Central memory CD4-positive, alpha-beta T cell (primary cell): ENCODE results near the gene ARMC6.
A peak's percentile ranks its signal among the peaks of the same experiment; 100 is the strongest.
"Not testable (repeated sequence)": the region's sequence is repeated elsewhere in the genome, so short reads cannot be mapped to it uniquely, and the experiment has no call there.

ENCODE experiments used
- DNase-seq: peaks from one replicate; pipeline ENCODE4 v3.0.0; 2022

The ARMC6 gene

DNA sequence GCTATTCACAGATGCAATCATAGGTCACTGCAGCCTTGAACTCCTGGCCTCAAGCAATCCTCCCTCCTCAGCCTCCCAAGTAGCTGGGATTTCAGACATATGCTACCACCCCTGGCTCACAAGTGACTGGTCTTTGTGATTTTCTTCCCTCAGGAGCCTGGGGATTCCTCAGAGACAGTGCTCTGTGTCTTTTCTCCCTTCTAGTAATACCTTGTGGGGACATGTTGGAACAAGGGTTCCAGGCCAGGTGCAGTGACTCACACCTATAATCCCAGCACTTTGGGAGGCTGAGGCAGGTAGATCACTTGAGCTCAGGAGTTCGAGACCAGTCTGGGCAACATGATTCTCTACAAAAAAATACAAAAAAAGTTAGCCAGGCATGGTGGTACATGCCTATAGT is 10.0 kb upstream of the ARMC6 start:
- not testable (repeated sequence) for DNase-seq

DNA sequence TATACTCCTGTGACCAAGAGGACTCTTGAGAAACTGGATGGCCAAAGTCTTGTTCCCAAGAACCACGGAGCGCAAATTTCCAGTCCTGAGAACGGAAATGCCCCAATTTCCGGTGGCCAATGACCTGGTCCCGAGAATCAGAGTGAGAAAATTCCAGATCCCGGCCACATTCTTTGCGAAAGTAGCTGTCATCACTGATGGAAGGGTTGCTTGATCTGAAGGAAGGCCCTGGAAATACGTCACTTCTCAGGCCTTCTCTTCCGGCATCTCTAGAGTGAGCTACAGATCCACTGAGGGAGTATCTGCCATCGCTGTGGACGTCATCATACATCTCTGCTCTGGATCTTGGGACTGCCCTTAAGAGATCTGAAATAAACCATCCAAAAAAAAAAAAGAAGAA is 7.5 kb upstream of the ARMC6 start:
- DNase-seq: no peak

DNA sequence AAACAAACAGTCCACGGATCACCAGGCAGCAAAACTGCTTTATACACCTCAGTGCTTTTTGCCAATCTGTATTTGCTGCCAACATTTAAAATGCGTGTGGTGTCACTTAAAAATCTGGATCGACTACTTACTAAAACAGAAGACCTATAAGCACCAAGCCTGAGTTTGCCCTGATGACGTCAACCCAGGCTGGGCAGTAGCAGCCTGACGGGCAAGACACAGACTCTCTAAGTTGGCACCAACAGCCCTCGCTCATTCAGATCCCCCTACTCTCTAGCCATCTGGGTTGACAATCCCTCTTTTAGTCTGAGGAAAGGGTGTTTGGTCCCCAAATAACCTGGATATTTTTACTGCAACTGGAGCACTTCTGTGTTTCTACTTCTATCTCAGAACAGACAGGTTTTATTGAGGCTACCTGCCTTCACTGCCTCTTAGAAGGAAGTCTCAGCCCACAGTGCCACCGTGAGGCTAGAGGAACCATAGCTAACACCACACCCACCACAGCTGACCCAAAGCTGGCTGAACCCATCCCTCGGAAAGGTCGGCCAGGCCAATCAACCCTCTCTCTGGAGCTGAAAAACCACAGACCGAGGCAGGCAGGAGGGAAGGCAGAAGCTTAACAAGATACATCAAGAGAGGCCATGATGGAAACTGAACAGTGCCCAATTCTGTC is 7.0 kb upstream of the ARMC6 start:
- DNase-seq: no peak

DNA sequence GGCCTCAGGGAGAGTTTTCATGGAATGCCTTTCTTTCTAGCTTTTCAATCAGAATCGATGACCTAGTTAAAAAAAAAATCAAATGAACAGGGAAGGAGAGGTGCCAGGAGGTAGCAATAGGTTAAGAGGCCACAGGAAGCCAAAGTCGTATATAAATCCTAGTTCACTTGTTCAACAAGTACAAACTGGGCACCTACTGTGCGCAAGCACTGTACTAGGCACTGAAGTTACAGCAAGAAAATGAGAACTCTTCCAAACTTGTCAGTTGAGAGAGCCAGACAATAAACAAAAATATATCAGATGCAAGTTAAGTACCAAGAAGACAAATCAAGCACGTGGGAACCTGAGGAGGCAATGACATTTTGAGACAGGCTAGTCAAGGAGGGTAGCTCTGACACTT is 6.2 kb upstream of the ARMC6 start:
- no peak for DNase-seq

DNA sequence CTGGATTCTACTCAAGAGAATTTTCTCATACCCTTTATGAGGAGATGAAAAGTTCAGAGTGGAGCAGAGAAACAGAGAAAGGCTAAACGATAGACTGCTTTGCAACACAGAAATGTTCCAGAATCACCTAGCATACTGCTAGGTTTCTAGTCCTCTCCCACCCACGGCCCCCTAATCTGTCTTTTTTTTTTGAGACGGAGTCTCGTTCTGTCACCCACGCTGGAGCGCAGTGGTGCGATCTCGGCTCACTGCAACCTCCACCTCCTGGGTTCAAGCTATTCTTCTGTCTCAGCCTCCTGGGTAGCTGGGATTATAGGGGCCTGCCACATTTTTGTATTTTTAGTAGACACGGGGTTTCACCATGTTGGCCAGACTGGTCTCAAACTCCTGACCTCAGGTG is 4.9 kb upstream of the ARMC6 start:
- no peak for DNase-seq

DNA sequence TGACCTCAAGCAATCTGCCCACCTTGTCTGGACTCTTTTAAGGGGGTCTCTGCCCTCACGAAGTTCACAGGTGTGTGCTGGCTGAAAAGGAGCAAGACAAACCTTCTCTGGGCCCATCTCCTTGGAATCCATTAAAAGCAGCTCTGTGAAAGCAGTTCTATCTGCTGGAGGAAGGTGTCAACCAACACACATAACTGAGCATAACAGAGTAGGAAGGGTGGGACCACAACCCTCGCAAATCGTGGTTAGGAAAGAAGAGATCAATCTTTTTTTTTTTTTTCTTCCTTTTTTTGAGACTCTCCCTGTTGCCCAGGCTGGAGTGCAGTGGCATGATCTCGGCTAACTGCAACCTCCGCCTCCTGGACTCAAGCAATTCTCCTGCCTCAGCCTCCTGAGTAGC is 1.5 kb upstream of the ARMC6 start:
- no peak for DNase-seq

DNA sequence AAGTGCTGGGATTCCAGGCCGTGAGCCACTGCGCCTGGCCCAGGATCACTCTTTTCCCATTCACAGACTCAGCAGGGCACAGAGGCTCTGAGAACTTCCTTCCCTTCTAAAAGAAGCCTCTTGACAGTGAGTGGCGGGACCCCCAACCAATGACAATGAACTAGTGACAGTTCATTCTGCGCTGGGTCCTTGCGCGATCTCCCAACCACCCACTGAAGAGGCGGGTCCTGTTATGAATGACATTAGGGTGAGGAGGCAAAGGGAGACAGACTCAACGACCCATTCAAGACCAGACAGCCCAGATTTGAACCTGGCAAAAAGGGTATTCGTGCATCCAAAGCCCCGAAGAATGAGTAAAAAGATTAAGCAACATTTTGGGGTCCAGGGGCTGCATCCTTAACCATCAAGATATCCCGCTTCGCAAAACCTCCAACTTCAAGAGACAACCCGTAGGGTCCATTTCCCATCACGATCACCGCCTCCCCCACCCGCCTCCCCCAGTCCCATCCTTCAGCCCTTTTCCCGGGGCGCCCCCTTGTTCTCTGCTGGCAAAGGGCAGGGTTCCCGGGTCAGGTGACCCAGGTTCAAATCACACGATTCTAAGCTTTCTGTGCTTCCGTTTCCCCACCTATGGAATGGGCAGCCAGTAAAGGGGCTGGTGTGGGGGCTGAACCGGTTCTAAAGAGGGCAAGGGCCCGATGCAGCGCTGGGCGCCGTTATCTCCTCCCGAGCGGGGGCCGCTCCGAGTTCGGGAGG is 805 bp upstream of the ARMC6 start:
- DNase-seq: peak; percentile 54

DNA sequence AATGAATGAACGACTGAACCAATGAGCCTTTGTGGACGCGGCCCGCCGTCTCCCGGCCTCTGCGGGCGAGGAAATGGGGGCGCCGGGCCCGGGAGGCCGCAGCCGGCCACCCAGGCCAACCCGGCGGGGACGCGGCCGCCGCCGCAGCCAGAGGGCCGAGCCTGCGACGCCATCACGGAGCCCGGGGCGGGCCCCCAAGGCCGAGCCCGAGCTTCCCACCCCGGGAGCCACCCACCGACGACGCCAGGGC is 302 bp upstream of the ARMC6 start:
- no peak for DNase-seq

DNA sequence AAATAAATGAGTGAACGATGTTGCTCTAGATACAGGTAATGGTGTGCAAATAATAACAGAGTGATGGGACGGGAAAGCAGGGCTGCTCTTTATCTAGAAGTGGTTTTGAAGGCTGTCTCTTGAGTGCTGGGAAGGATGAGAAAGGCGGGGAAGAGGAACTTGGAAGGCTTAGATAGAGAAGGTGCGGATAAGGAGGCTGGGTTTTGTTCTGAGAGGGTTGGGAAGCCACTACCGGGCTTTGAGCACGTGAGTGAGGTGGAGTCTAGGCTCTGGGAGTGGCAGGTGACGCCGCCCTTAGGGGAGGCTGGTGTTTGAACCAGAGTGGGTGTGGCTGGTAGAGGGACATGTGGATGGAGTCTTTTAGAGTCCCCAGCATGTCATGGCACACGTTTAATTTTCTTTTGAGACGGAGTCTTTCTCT is 811 bp downstream of the ARMC6 start:
- peak; percentile 63 for DNase-seq

DNA sequence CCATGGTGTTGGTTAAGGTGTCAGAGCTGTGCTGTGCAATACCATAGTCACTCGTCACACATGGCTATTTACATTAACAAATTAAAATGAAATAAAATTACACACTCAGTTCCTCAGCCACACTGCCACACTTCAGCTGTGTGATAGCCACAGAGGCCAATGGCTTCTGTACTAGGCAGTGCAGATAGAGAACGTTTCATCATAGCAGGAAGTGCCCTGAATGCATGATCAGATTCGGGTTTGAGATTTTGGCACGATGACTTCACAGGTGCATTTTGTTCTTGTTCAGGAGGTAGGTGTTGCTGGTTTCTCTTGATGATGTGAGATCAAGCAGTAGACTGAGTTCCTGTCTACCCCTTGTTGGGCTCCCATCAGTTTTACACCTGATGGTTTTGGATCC is 6.5 kb downstream of the ARMC6 start:
- DNase-seq: no peak

DNA sequence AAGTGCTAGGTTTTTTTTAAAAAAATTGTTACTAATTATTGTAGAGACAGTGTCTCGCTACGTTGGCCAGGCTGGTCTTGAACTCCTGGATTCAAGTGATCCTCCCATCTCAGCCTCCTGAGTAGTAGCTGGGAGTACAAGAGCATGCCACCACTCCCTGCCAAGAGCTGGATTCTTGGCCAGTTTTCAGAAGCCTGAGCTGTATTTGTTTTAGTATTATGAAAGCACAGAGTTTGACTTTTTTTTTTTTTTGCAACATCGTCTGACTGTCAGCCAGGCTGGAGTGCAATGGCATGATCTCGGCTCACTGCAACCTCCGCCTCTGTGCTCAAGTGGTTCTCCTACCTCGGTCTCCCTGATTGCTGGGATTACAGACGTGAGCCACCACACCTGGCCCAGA is 7.0 kb downstream of the ARMC6 start:
- no peak for DNase-seq

DNA sequence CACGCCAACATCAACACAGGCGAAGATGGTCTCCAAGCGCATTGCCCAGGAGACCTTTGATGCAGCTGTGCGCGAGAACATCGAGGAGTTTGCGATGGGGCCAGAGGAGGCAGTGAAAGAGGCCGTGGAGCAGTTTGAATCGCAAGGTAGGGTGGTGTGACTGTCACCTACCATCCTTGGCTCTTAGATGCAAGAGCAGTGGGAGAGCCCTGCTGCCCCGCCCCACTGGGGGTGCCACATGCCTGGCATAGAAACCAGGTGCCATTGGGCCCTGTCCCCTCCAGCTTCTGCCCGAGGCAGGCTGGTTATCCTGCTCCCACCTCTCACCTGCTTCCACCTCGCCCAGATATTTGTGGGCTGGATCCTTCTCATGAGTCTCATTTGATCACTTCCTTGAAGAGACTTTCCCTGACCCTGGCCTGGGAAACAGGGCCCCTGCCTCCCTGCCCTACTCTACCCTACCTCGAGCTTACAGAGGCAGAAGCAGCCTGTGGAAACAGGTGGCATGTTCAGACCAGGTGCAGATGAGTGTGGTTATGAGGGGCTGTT is 9.4 kb downstream of the ARMC6 start:
- DNase-seq: no peak

DNA sequence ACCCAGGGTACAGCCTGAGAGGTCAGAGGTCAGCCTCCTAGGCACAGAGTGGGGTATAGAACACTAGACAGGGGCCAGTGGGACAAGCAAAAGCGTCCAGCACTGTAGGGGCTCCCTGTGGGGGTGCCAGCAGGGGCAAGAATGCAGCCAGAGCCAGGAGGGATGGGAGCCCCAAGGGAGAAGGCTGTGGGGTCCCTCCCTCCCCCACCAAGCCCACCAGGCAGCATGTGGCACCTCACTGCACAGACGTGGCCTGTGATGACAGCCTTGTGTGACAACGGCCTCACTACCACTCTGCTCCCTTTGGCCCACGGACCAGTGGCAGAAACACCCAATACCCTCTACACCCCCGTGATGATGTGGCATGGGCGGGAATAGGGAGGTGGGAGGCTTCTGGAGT is 10.1 kb downstream of the ARMC6 start:
- DNase-seq: no peak

DNA sequence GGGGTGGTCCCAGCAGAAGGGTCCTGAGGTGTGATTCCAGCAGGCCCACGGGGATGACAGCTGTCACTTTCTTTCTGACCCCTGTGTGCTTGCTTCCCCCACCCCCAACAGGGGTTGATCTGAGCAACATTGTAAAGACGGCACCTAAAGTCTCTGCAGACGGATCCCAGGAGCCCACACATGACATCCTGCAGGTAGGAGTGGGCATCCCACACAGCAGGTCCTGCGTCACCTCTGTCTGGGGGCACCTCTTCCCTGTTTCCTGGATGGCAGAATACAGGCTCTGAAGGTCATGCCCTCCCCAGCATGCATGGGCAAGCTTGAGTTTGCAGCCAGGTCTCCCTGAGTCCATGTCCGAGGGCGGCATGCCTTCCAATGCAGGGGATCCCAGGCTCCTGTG is 10.5 kb downstream of the ARMC6 start:
- no peak for DNase-seq

DNA sequence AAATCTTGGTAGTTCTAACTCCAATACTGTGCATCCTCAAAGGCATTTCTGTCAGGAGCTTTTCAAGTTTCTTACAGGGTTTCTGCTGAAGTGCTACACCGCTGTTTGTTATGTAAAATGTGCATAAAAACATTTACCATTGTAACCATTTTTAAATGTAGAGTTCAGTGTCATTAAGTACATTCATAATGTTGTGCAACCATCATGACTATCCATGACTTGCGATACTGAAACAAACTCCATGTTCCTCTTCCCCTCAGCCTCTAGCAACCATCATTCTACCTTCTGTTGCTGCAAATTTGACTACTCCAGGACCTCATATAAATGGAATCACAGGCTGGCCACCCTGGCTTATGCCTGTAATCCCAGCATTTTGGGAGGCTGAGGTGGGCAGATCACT is 16.0 kb downstream of the ARMC6 start:
- no peak for DNase-seq

DNA sequence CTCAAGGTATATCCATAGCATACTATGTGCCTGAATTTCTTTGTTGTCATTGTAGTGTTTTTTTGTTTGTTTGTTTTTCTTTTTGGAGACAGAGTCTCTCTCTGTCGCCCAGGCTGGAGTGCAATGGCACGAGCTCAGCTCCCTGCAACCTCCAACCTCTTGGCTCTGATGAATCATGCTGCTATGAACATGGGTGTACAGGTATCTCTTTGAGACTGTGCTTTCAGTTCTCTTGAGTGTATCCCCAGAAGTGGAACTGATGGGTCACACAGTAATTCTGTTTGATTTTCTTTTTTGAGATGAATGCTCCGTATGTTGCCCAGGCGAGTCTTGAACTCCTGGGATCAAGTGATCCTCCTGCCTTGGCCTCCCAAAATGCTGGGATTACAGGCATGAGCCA is 16.7 kb downstream of the ARMC6 start:
- DNase-seq: no peak

DNA sequence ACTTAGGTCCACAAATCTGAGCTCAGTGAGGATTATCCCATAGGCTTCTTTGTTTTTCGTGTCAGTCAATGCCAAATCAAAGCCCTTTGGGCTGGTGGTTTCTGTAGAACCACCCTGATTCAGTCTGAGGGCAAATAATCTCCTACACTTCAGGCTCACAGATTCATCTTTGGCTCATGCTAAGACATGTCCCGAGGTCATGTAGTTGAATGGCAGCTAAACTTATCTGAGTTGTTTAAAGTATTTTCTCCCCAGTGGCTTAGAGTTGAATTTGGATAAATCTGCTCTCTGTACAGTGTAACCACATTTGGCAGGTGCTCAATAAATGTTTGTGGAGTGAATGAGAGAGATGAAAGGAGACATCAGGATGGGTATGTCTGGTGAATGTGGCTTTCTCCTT is 17.3 kb downstream of the ARMC6 start:
- DNase-seq: no peak

DNA sequence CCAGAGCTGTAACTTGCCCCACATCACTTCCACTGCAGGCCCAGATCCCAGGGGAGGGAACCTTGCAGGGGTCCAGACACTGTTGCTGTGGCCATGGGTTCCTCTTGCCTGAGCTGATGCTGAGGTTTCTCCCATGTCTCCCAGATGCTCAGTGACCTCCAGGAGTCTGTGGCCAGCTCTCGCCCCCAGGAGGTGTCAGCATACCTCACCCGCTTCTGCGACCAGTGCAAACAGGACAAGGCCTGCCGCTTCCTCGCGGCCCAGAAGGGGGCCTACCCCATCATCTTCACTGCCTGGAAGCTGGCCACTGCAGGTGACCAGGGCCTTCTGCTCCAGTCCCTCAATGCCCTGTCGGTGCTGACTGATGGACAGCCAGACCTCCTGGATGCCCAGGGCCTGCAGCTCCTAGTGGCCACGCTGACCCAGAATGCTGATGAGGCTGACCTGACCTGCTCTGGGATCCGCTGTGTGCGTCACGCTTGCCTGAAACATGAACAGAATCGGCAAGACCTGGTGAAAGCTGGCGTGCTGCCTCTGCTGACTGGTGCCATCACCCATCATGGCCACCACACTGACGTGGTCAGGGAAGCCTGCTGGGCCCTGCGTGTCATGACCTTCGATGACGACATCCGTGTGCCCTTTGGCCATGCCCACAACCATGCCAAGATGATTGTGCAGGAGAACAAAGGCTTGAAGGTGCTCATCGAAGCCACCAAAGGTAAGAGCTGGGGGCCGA is 18.2 kb downstream of the ARMC6 start:
- no peak for DNase-seq

DNA sequence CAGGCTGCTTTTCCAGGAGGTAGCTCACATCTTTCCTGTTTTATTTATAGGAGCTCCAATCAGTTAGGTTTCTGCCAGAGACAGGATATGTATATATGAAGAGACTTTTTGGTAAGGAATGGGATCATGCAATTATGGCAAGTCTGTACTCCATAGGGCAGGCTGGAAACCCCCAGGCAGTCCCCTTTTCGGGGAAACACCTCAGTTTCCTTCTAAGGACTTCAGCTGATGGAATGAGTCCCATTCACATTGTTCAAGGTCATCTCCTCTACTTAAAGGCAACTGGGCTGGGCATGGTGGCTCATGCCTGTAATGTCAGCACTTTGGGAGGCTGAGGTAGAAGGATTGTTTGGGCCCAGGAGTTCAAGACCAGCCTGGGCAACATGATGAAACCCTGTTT is 19.5 kb downstream of the ARMC6 start:
- no peak for DNase-seq

DNA sequence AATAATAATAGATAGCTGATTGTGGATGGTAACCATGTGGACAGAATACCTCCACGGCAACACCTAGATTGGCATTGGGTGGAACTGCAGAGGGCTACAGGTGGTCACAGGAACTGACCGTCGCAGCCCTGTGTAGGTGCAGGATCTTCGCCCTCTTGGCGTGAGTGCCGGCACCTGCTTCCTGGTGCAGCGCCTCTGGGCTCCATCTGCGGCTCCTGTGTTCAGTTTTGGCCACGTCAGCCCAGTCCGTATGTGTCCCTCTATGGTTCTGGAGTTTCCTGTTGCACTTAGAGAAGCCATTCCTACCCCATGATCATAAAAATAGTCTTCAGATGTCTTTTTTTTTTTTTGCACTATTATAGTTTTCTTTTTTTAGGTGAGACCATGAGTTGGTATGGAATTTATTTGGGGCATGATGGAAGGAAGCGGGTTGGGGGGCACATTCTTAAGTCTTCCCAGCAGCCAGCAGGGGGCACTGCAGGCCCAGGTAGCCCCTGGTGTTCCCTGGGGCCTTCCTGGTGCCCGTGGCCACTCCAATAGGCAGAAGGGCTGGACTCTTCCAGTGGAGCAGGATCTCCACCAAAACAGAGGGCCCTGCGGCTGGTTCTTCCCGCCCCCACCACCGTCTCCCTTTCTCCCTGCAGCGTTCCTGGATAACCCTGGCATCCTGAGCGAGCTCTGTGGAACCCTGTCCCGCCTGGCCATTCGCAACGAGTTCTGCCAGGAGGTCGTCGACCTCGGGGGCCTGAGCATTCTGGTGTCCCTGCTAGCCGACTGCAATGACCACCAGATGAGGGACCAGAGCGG is 20.3 kb downstream of the ARMC6 start:
- DNase-seq: peak; percentile 47

DNA sequence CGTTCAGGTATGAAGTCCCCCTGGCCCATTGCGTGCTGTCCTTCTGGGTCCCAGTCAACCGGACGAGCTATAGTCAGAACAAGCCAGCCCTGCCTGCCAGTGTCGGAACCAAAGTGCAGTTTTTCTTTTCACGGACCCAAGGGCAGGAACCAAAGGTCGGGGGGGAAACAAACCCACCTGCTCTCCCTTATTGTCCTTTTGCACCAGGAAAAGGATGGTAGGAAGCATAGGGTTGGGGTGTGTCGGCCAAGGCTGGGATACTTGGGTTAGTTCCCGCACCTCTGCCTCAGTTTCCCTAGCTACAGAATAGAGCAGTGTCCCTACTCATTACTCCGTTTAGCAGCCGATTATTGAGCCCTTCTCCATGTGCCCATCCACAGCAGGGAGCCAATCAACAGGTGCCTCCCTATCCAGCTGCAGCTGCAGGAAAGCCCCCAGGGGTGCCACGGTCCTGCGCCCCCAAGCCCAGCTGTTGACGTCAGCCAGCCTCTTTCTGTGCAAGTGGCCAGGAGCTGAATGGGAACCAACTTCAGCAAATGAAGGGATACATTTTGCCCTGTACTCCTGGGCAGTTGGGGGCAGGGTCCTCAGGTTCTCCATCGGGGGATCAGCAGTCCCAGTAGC is 21.0 kb downstream of the ARMC6 start:
- DNase-seq: no peak

DNA sequence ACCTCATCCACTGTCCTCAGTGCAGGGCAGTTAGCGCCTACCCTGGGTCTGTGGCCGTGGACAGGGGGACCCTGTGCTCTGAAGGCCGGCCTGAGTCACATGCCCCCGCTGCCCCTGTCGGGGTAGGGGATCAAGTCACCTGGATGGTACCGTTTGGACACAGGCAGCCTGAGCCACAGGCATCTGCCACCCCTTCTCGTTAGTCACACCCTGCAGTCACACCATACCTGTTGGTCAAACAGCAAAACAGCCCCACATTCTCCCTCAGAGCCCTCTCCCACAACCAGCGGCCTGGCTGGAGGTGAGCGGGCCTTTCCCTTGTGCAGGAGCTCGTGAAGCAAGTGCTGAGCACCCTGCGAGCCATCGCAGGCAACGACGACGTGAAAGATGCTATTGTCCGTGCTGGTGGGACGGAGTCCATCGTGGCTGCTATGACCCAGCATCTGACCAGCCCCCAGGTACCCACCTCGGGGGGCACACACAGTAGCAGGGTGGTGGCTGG is 21.6 kb downstream of the ARMC6 start:
- DNase-seq: no peak

DNA sequence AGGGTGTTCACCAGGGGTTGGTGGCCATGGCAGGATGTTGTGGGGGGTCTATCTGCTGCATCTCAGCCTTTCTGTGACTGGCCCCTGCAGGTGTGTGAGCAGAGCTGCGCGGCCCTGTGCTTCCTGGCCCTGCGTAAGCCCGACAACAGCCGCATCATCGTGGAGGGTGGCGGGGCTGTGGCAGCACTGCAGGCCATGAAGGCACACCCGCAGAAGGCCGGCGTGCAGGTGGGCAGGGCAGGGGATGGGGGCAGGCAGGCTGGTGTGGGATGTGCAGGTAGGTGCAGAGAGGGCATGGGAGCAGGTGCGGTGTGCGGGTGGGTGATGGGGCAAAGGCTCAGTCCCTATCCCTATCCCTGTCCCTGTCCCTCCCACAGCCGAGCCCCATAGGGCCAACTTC is 22.3 kb downstream of the ARMC6 start:
- no peak for DNase-seq
